OCI-LY7 (cell line): ENCODE measurements around the gene GNB1L. TPM values are rescaled to one million over a fixed set of nuclear protein-coding genes. Genes with fewer than 3 reads are reported as not detected.

Experiments used
- BruUV-seq: library from RNA; stranded (reverse); fragments of 400-500 nt; replicated peaks from 2 replicates; lab custom pipeline; 2021; lab: Mats Ljungman, UMichigan
- CTCF ChIA-PET: fragments of 300-600 bp; sonication (Branson Sonifier 250); formaldehyde crosslinking; loops from one replicate; lab custom pipeline; 2022; ENCODE audit warnings: antibody characterized with exemption; ENCODE audit not compliant: unreplicated experiment; lab: Charles Lee
- POLR2A ChIA-PET: fragments of 300-600 bp; sonication (Branson Sonifier 250); formaldehyde crosslinking; loops from one replicate; lab custom pipeline; 2022; ENCODE audit warnings: antibody characterized with exemption; lab: Charles Lee
- DNase-seq: peaks from one replicate; pipeline ENCODE4 v3.0.0-alpha.2; 2015; ENCODE audit warnings: low spot score
- H2AFZ ChIP-seq: fragments of 200-600 bp; sonication (generic), shearing (Covaris generic); 2 replicates; pipeline ENCODE4 v1.6.1; 2014; ENCODE audit warnings: mild to moderate bottlenecking, antibody characterized with exemption, low read length, moderate library complexity
- H3K27ac ChIP-seq: fragments of 200-600 bp; sonication (generic); 2 replicates; pipeline ENCODE4 v1.5.1; 2014; ENCODE audit warnings: mixed run types, low read depth, mild to moderate bottlenecking, moderate library complexity, low read length, inconsistent platforms; ENCODE audit not compliant: poor library complexity, severe bottlenecking
- H3K36me3 ChIP-seq: fragments of 200-600 bp; sonication (generic); 2 replicates; pipeline ENCODE4 v1.6.1; 2014; ENCODE audit warnings: mild to moderate bottlenecking, antibody characterized with exemption, low read length, moderate library complexity, mixed read lengths; ENCODE audit not compliant: insufficient read depth
- H3K4me1 ChIP-seq: fragments of 200-600 bp; sonication (generic); 2 replicates; pipeline ENCODE4 v1.5.1; 2014; ENCODE audit warnings: mild to moderate bottlenecking, low read length; ENCODE audit not compliant: insufficient read depth, poor library complexity, severe bottlenecking
- H3K4me2 ChIP-seq: fragments of 200-600 bp; sonication (generic); 2 replicates; pipeline ENCODE4 v1.6.1; 2014; ENCODE audit warnings: mild to moderate bottlenecking, low read length
- H3K4me3 ChIP-seq: fragments of 200-600 bp; sonication (generic); 2 replicates; pipeline ENCODE4 v1.5.1; 2014; ENCODE audit warnings: mild to moderate bottlenecking, low read depth, low read length; ENCODE audit not compliant: poor library complexity, severe bottlenecking
- H3K79me2 ChIP-seq: fragments of 200-600 bp; sonication (generic); 2 replicates; pipeline ENCODE4 v1.6.1; 2016; ENCODE audit warnings: low read depth, mild to moderate bottlenecking, low read length, moderate library complexity, mixed read lengths; ENCODE audit not compliant: insufficient read depth
- H3K9me2 ChIP-seq: fragments of 200-600 bp; sonication (generic); 2 replicates; pipeline ENCODE4 v1.6.1; 2016; ENCODE audit warnings: mild to moderate bottlenecking, low read length, mixed read lengths; ENCODE audit not compliant: insufficient read depth
- H3K9me3 ChIP-seq: fragments of 200-600 bp; sonication (generic); 2 replicates; pipeline ENCODE4 v1.6.1; 2014; ENCODE audit warnings: mild to moderate bottlenecking, mixed run types, low read length, mixed read lengths
- H4K20me1 ChIP-seq: fragments of 200-600 bp; sonication (generic); 2 replicates; pipeline ENCODE4 v1.6.1; 2014; ENCODE audit warnings: mild to moderate bottlenecking, antibody characterized with exemption, low read length, moderate library complexity, mixed read lengths; ENCODE audit not compliant: insufficient read depth
- CTCF ChIP-seq: fragments of 200-600 bp; sonication (generic); conservative IDR thresholded peaks from 2 replicates; pipeline ENCODE4 v1.5.1; 2014; ENCODE audit warnings: mild to moderate bottlenecking, antibody characterized with exemption, low read length, moderate library complexity, mixed read lengths
- EZH2phosphoT487 ChIP-seq: fragments of 200-600 bp; sonication (generic); IDR thresholded peaks from 2 replicates; pipeline ENCODE4 v1.6.1; 2018; ENCODE audit warnings: low read depth, borderline replicate concordance, mild to moderate bottlenecking, mixed run types, antibody characterized with exemption, low read length, moderate library complexity, mixed read lengths
- intact Hi-C: fragments of 100-400 bp; cut with micrococcal nuclease; formaldehyde crosslinking; loops from one replicate; pipeline ENCODE4 v1.10.0; 2022; ENCODE audit not compliant: unreplicated experiment
- total RNA-seq, 2 experiments: library from RNA; depleted of rRNA in 1 of 2; stranded (reverse); fragments of >200 nt in 1 of 2; shearing (Covaris generic) in 1 of 2; gene quantifications; 2 replicates each; pipeline ENCODE4 v1.2.3, GENCODE V29; 2014 to 2022

Gene GNB1L
- total RNA-seq, 2 experiments from 2014 or later, result 13.1 to 26.7 TPM

DNA sequence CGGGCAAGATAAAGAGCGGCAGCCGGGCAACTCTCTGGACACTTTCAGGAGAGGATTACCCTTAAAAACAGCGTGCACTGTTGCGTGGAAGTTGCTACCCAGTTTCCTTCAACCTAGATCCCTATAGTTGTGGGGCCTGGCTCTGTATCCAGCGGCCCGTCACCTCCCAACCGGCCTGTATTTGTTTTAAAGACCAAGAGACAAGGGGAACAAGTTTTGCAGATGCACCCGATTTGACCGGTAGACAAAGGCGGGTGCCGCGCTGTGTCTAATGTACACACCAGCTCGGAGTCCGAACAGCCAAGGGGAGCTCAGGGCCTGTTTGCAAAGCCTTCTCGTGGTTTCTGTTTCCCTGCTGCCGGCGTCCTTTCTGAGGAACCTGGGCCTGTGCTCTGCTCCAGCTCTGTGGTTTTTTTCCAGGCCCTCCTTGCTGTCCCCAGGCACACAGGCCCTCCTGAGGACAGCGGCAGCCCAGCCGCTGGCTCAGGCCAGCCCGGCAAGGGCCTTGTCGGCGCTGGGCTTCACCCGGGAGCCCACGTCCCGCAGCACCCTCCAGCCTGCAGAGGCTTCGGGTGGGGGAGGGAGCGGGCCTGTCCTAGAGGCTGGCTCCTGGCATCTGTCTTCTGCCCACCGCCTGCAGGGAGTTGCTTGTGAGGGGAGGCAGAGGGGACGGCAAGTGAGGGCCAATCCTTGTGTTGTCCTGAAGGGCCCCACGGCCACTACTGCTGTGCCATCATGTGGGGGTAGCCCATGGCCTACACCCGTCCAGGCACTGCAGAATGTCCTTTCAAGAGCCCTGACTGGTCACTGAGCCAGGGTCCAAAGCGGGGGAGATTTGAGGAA is 92.7 kb downstream of the GNB1L start:
- no peak overlapping the region for H2AFZ ChIP-seq
- ChIA-PET CTCF (no interaction called here), POLR2A (no interaction called here)
- peaks cover 15% of the 10 kb centered on the region for H3K4me1 ChIP-seq
- no peaks in the 10 kb centered on the region for H3K9me2 ChIP-seq
- no peak overlapping the region for H3K27ac ChIP-seq
- H3K9me3 ChIP-seq, result no peaks in the 10 kb centered on the region
- BruUV-seq, result no TSS peak
- H3K79me2 ChIP-seq, result no peaks in the 10 kb centered on the region
- H3K36me3 ChIP-seq, result no peaks in the 10 kb centered on the region
- H3K4me3 ChIP-seq, result no peak overlapping the region
- intact Hi-C loops, result no loop called here
- no peak for DNase-seq
- H4K20me1 ChIP-seq, result no peaks in the 10 kb centered on the region
- no peak for TF ChIP-seq CTCF
- TF ChIP-seq EZH2phosphoT487, result no peak
- no peak overlapping the region for H3K4me2 ChIP-seq

DNA sequence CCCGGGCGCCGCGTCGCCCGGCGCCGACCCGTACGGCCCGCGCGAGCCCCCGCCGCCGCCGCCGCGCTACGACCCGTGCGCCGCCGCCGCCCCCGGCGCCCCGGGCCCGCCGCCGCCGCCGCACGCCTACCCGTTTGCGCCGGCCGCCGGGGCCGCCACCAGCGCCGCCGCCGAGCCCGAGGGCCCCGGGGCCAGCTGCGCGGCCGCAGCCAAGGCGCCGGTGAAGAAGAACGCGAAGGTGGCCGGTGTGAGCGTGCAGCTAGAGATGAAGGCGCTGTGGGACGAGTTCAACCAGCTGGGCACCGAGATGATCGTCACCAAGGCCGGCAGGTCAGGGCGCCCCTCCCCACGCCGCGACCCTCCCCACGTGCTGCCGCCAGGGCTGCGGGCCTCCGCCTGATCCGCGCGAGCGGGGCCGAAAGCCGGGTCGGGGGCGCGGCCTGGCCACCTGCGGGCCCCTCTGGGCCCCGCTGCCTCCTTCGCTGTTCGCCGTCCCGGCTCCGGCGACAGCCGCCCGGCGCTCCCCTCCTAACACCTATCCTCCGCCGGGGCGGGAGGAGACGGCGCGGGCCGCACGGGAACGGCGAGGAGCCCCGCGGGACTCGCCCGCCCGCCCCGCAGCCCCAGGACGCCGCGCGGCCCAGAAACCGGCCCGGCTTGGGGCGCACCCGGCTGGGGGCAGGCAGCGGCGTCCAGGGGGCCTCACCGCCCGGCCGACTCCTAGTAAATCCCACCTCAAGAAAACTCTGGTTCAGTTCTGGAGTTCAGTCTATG is 93.5 kb downstream of the GNB1L start:
- TF ChIP-seq CTCF, result no peak
- no peak for TF ChIP-seq EZH2phosphoT487

More for the DNA sequence above, 93.5 kb downstream of the GNB1L start:
- no peak overlapping the region for H3K27ac ChIP-seq
- peaks cover 20% of the 10 kb centered on the region for H3K4me1 ChIP-seq
- CTCF ChIA-PET, result no interaction called here
- H3K4me3 ChIP-seq, result no peak overlapping the region
- no peak for DNase-seq
- no TSS peak for BruUV-seq
- H2AFZ ChIP-seq, result no peak overlapping the region
- no peaks in the 10 kb centered on the region for H4K20me1 ChIP-seq
- no peaks in the 10 kb centered on the region for H3K9me3 ChIP-seq
- no peaks in the 10 kb centered on the region for H3K36me3 ChIP-seq
- intact Hi-C loops, result no loop called here
- POLR2A ChIA-PET, result no interaction called here
- no peak overlapping the region for H3K4me2 ChIP-seq
- H3K79me2 ChIP-seq, result no peaks in the 10 kb centered on the region
- H3K9me2 ChIP-seq, result no peaks in the 10 kb centered on the region
